ENCODE measurements around the gene RIBC2.

The RIBC2 gene

GRCh38 chr22:45397806-45398205, 15.7 kb upstream of the RIBC2 start:
- TF ChIP-seq CTCF (IDR thresholded peaks at IDR 0.05; ENCODE audit: low read depth, low read length), result no peak

DNA sequence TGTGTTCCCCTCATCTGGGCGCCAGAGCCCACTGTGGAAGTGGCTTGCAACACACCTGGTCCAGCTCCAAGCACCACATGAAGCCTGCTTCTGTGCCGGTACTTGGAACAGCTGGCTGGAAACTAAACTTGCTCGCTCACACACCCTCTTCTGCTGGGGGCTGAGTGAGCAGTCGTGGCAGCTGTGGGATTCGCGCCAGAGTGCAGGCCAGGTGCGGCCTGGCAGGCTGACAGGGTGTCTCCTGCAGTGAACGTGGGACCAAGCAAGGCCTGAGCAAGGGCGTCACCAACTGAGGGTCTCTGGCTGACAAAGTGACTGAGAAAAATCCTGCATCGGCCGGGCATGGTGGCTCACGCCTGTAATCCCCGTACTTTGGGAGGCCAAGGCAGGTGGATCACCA, 15.3 kb upstream of the RIBC2 start:
- H3K4me3 ChIP-seq (ENCODE audit: low read depth, low read length), result no peak overlapping the region
- TF ChIP-seq CTCF (IDR thresholded peaks at IDR 0.05; ENCODE audit: low read depth, low read length), result no peak

More at GRCh38 chr22:45397806-45398205, 15.7 kb upstream of the RIBC2 start:
- H3K4me3 ChIP-seq (ENCODE audit: low read depth, low read length), result no peak overlapping the region

- TF ChIP-seq CTCF (IDR thresholded peaks at IDR 0.05; ENCODE audit: low read depth, low read length), result no peak
- H3K4me3 ChIP-seq (ENCODE audit: low read depth, low read length), result no peak overlapping the region
Measured at GRCh38 chr22:45399712-45400445, 13.6 kb upstream of the RIBC2 start.

DNA sequence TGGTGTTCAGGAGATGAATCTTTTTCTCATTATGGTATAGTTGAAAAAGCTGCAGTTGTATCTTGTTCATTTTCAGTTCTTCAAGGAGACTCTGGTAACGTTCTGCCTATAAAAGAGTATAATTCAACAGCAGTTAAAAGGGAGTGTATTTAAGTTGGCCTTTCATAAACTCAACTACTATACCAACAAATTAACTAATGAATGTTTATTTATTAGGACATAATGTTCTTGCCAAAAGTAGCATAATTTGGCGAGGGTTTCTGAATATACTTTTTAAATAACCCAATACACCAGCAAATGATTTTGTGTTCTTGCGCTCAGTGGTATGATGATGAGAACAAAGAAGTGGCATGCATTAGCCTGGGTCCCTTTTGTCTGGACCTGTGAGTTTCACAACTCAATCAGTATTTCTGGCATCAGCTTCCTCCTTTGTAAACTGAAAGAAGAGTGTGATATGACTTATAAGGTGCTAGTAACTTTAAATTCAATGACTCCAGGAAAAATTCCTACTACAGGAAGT, 11.0 kb upstream of the RIBC2 start:
- TF ChIP-seq CTCF (IDR thresholded peaks at IDR 0.05; ENCODE audit: low read depth, low read length), result no peak
- H3K4me3 ChIP-seq (ENCODE audit: low read depth, low read length), result no peak overlapping the region

GRCh38 chr22:45407793-45408192, 5.7 kb upstream of the RIBC2 start:
- TF ChIP-seq CTCF (IDR thresholded peaks at IDR 0.05; ENCODE audit: low read depth, low read length), result no peak
- H3K4me3 ChIP-seq (ENCODE audit: low read depth, low read length), result no peak overlapping the region

DNA sequence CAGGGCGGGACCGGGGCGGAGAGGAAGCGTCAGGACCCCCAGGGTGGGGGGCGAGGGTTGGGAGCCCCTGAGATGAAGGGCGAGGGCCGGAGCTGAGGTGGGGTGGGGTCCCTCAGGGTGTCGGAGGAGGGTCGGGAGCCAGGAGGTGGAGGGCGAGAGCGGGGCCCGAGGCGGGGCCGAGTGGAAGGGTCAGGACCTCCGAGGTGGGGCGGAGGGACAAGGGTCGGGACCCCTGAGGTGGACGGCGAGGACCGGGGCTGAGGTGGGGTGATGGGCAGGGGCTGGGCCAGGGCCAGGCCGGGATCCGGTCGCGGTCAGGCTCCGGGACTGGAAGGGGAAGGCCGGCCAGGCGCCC, 503 bp upstream of the RIBC2 start:
- H3K4me3 ChIP-seq (ENCODE audit: low read depth, low read length), result no peak overlapping the region
- TF ChIP-seq CTCF (IDR thresholded peaks at IDR 0.05; ENCODE audit: low read depth, low read length), result no peak

GRCh38 chr22:45418056-45418769, 4.7 kb downstream of the RIBC2 start:
- no peak for TF ChIP-seq CTCF (IDR thresholded peaks at IDR 0.05; ENCODE audit: low read depth, low read length)
- H3K4me3 ChIP-seq (ENCODE audit: low read depth, low read length), result no peak overlapping the region

Measured in WI38 (cell line).